ENCODE data around the gene PSME2. TPM values are rescaled to one million over a fixed set of nuclear protein-coding genes. Genes with fewer than 3 reads are reported as not detected.

The PSME2 gene
- total and polyA plus RNA-seq, 7 donors, result 26.2 to 485 (median 43.5) TPM

DNA sequence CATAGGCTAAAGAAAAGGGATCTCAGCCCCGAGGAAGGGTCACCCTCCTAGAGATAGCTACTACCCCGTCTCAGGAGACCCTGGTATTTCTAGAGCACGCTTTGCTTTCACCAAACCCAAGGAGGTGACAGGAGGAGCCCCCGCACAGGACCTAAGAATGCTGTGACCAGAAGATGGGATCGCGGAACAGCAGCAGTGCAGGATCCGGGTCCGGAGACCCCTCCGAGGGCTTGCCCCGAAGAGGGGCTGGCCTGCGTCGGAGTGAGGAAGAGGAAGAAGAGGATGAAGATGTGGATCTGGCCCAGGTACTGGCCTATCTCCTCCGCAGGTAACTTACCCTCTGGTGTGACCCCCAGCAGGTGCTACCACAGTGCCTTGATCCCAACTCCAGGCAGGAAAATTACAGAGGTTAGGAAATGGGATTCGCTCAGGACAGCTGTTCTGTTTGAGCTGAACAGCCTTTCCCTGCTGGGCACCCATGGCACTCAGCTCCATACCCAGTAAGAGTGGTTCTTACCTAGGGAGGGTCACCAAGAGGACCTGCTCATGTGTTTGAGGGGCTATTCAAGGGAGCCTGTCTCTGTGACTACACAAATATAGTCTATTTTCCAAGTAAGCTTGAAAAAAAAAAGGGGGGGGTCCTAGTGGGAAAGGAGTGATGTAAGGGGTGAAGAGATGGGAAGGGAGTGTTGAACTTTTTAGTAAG lies 30.8 kb downstream of the PSME2 start:
- Histone ChIP-seq H3K4me1 (peaks cover 0 to 19% (median 18%) of the 10 kb centered on the region in 4 donors), H3K36me3 (peaks cover 9 to 38% (median 26%) of the 10 kb centered on the region in 4 donors), H3K27ac (peak overlapping the region; percentile 95 to 99 (median 98)), H3K9me3 (no peaks in the 10 kb centered on the region), H3K27me3 (no peaks in the 10 kb centered on the region), H3K4me3 (peak overlapping the region; percentile 66 to 85 (median 74))
- WGBS, 2 donors, result 1 to 3% methylated on average over 14 of the region's 14 CpGs
- no peak for DNase-seq
- no peak for TF ChIP-seq POLR2A (IDR thresholded peaks at IDR 0.05)
- no peak for TF ChIP-seq EP300 (IDR thresholded peaks at IDR 0.05)
- TF ChIP-seq POLR2AphosphoS5 (IDR thresholded peaks at IDR 0.05), result no peak
- TF ChIP-seq, protein P1, sequence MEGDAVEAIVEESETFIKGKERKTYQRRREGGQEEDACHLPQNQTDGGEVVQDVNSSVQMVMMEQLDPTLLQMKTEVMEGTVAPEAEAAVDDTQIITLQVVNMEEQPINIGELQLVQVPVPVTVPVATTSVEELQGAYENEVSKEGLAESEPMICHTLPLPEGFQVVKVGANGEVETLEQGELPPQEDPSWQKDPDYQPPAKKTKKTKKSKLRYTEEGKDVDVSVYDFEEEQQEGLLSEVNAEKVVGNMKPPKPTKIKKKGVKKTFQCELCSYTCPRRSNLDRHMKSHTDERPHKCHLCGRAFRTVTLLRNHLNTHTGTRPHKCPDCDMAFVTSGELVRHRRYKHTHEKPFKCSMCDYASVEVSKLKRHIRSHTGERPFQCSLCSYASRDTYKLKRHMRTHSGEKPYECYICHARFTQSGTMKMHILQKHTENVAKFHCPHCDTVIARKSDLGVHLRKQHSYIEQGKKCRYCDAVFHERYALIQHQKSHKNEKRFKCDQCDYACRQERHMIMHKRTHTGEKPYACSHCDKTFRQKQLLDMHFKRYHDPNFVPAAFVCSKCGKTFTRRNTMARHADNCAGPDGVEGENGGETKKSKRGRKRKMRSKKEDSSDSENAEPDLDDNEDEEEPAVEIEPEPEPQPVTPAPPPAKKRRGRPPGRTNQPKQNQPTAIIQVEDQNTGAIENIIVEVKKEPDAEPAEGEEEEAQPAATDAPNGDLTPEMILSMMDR (IDR thresholded peaks at IDR 0.05), result no peak
- intact Hi-C loops (cut with DNase I), result loop anchor here (2.0 to 10.0 kb wide), 2 partner anchors 21 to 561 kb away; partner anchors contain the start of genes PSME1, THTPA and ZFHX2

DNA sequence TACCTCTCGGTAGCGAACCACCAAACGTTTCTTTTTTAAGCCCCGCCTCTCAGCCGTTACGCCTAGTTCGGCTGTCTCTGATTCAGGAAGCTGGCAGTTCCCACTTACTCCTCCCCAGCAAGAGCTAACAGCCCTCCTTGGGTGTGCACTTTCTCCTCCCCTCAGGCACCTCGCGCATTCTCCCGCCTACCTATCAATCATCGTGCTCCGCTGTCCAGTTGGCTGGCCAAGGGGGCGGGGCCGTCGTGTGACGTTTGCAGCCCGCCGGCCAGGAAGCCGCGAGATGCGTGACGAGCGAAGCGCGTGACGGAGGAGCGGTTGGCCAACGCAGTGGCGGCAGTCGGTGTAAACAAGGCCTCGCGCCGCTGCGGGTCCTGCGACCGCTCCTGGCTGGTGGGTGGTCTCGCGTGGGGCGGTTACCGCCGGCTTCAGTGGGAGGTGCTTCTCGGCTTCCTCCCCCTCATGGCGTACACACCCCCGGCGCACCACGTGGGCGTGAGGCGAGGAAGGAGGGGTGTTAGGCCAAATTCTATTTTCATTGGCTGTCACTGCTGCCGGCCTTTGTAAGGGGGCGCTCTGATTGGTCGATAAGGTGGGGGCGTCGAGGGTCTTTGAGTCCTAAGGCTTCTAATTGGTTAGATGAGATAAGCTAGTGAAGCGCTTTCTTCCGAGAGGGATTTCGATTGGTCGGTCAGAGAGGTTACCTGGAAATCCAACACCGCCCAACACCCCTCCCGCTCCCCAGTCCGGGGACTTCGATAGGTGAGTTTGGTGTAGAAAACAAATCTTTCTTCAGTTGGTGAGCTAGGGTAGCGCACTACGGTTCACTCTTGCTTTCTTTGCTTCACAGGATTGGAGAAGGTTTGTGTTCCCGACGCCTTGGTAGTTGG lies 31.6 kb downstream of the PSME2 start, which contains the start of the genes DCAF11 and NRL:
Gene DCAF11, plus strand, starts transcription at position 246 of the 890 bp plus-strand sequence. CDS start 818 bp downstream, outside the sequence.
Gene NRL, minus strand, starts transcription at position 418 of the 890 bp plus-strand sequence. CDS start 32,101 bp downstream, outside the sequence.
- 0 to 1% methylated on average over 65 of the region's 65 CpGs for WGBS, 2 donors
- TF ChIP-seq POLR2A (IDR thresholded peaks at IDR 0.05) (no peak), POLR2AphosphoS5 (IDR thresholded peaks at IDR 0.05) (peak; percentile 59 to 88 (median 69)), EP300 (IDR thresholded peaks at IDR 0.05) (peak in 3 of 4 donors; percentile 81 to 90 (median 89))
- TF ChIP-seq, protein P1 (IDR thresholded peaks at IDR 0.05), result no peak
- Histone ChIP-seq H3K4me3 (peak within 1 kb of the TSS; percentile 66 to 85 (median 74)), H3K4me1 (peaks cover 0 to 19% (median 18%) of the 10 kb centered on the region in 4 donors), H3K27me3 (no peaks in the 10 kb centered on the region), H3K36me3 (peaks cover 8 to 30% (median 20%) of the 10 kb centered on the region in 4 donors), H3K9me3 (no peaks in the 10 kb centered on the region), H3K27ac (peak within 1 kb of the TSS; percentile 95 to 99 (median 98))
- peak; percentile 100 for DNase-seq
- intact Hi-C loops (cut with DNase I), result loop anchor here (1.0 to 10.0 kb wide), 3 partner anchors 22 to 560 kb away; partner anchors contain the start of genes IRF9, PSME1, THTPA and ZFHX2

DNA sequence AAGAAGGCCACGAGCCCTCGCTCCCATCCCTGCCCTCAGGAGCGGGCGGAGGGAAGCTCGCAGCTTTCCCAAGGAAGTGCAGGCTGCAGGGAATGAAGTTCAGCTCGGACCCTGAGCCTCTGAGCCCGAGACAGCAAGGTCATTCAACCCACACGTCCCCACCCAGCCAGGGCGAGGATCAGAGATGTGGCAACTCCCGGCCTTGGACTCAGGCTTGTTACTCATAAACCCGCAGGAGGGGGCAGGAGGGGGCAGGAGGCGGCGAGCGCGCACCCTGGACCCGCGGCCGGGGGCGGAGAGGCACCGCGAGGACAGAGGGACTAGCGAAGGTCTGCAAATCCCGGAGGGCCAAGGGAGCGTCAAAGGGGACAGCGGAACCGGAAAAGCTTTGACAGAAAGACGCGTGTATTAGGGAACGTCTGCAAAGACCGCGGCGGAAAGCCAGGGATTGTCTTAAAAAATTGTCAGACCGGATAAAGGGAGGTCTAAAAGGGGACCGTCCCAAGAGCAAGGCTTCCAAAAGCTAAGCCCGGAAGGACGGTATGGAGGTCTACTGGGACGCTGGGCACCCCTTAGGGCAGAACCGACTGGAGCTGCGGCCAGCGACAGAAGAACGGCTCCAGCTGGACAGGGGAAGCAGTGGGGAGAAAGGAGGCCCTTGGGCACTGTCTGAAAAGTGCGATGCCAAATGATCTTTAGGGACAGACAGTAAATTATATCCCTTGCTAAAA lies 32.4 kb downstream of the PSME2 start:
- H3K4me3 ChIP-seq, result peak overlapping the region; percentile 66 to 85 (median 74)
- H3K36me3 ChIP-seq, result peaks cover 8 to 22% (median 12%) of the 10 kb centered on the region in 4 donors
- intact Hi-C loops (cut with DNase I), result loop anchor here (1.0 to 10.0 kb wide), 3 partner anchors 23 to 559 kb away; partner anchors contain the start of genes IRF9, PSME1, THTPA and ZFHX2
- H3K27ac ChIP-seq, result peak overlapping the region; percentile 95 to 99 (median 98)
- peak; percentile 93 for DNase-seq
- peaks cover 0 to 22% (median 18%) of the 10 kb centered on the region in 4 donors for H3K4me1 ChIP-seq
- H3K9me3 ChIP-seq, result no peaks in the 10 kb centered on the region
- 1% methylated on average over 42 of the region's 42 CpGs for WGBS, 2 donors
- TF ChIP-seq POLR2AphosphoS5 (IDR thresholded peaks at IDR 0.05) (peak; percentile 24 to 78 (median 56)), EP300 (IDR thresholded peaks at IDR 0.05) (no peak), POLR2A (IDR thresholded peaks at IDR 0.05) (peak; percentile 26 to 54)
- TF ChIP-seq, protein P1 (IDR thresholded peaks at IDR 0.05), result no peak
- H3K27me3 ChIP-seq, result no peaks in the 10 kb centered on the region

DNA sequence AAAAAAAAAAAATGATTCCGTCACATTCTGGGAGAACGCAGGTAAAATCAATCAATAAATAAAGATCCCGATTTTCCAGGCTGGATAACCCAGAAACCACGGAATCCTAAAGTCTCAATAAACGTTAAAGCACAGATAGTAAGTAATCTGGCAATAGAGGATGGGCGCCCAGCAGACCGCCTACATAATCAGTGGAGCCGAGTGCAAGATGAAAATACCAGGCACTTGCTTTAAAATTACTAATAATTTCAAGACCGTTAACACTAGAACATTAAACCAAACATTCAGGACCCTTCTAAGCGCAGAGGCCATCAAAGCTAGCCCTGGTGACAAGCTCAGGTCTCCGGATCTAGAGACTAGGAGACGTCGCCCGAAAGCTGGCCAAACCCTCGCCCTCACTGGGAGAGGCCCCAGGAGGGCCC lies 33.0 kb downstream of the PSME2 start:
- Histone ChIP-seq H3K4me3 (peak overlapping the region; percentile 66 to 85 (median 74)), H3K27me3 (no peaks in the 10 kb centered on the region), H3K27ac (peak overlapping the region; percentile 95 to 99 (median 98)), H3K4me1 (peaks cover 0 to 28% (median 18%) of the 10 kb centered on the region in 4 donors), H3K36me3 (peaks cover 5 to 16% (median 6%) of the 10 kb centered on the region in 4 donors), H3K9me3 (no peaks in the 10 kb centered on the region)
- 8 to 19% methylated on average over 15 of the region's 15 CpGs for WGBS, 2 donors
- DNase-seq, result no peak
- TF ChIP-seq POLR2A (IDR thresholded peaks at IDR 0.05) (no peak), EP300 (IDR thresholded peaks at IDR 0.05) (no peak), POLR2AphosphoS5 (IDR thresholded peaks at IDR 0.05) (no peak)
- TF ChIP-seq, protein P1 (IDR thresholded peaks at IDR 0.05), result no peak
- intact Hi-C loops (cut with DNase I), result loop anchor here (10.0 kb wide), 1 partner anchor 559 kb away; the partner anchor contains the start of genes THTPA and ZFHX2
